Stimulated activated CD8-positive, alpha-beta memory T cell treated with anti-CD3 and anti-CD28 coated beads, Interleukin-4, amount 100 ng/mL, for 48 hours (primary cell): Measurements from ENCODE around the gene UBFD1.

ENCODE experiments used
- DNase-seq: peaks from one replicate; pipeline ENCODE4 v3.0.0-alpha.2; 2020

The UBFD1 gene

GRCh38 chr16:23611936-23612335, 54.4 kb downstream of the UBFD1 start:
- no peak for DNase-seq

- DNase-seq, result no peak
These were observed 58.3 kb downstream of the UBFD1 start for GRCh38 chr16:23615805-23616204.
